GM12865 (cell line): ENCODE results near the gene GPR108.

Source experiments
- DNase-seq: peaks from one replicate; pipeline ENCODE4 v3.0.0; 2010; ENCODE audit warnings: low read depth
- H3K4me3 ChIP-seq: 2 replicates; pipeline ENCODE4 v1.5.1; 2011; ENCODE audit warnings: mild to moderate bottlenecking, low read depth, low read length, control low read depth
- CTCF ChIP-seq: IDR thresholded peaks from 2 replicates; pipeline ENCODE4 v1.5.1; 2011; ENCODE audit warnings: low read length, control low read depth, low read depth, inconsistent platforms; ENCODE audit not compliant: insufficient read depth; ENCODE audit errors: missing control alignments

Gene GPR108

GRCh38 chr19:6723108-6723618 lies 14.2 kb downstream of the GPR108 start:
- TF ChIP-seq CTCF, result no peak
- no peak for DNase-seq
- no peak overlapping the region for H3K4me3 ChIP-seq

- peak overlapping the region; percentile 29 for H3K4me3 ChIP-seq
- DNase-seq, result peak; percentile 77
Measured at GRCh38 chr19:6721773-6722172, 15.6 kb downstream of the GPR108 start.

GRCh38 chr19:6721138-6721474 lies 16.3 kb downstream of the GPR108 start:
- H3K4me3 ChIP-seq, result no peak overlapping the region; the same call in 1 of the 2 replicates
- DNase-seq, result no peak
- no peak for TF ChIP-seq CTCF

More at GRCh38 chr19:6721773-6722172, 15.6 kb downstream of the GPR108 start:
- TF ChIP-seq CTCF, result no peak

GRCh38 chr19:6720369-6721137 lies 16.8 kb downstream of the GPR108 start, which contains the start of gene C3:
Gene C3 (minus strand): TSS chr19:6720650. CDS start chr19:6720589, 61 bp downstream.
- DNase-seq, result no peak
- peak within 1 kb of the TSS; percentile 29 for H3K4me3 ChIP-seq
- no peak for TF ChIP-seq CTCF

DNA sequence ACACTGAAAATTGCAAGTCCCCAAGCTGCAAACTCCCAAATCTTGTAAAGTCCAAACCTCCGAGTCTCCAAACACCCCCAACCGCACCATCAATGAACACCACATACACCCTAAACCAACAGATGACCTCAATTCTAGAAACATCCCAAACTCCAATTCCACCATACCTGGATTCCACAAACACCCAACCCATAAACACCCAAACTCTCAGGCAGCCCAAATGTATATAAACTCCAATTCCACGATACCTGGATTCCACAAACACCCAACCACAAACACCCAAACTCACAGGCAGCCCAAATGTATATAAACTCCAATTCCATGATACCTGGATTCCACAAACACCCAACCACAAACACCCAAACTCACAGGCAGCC lies 17.4 kb downstream of the GPR108 start:
- no peak for DNase-seq
- H3K4me3 ChIP-seq, result no peak overlapping the region
- no peak for TF ChIP-seq CTCF

DNA sequence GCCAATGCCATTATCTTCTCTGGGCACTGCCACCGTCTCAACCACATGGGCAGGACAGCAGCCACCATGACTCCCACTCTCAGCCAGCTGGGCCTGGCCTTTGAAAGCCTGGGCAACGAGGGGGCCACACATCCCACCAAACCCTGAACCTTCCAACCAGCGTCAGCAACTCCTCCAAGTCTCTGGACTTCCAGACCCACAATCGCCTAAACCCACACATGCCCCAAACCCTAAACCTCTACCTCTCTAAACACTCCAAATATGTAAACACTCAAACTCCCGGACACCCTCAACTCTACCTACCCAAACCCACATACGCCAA lies 17.9 kb downstream of the GPR108 start:
- H3K4me3 ChIP-seq, result no peak overlapping the region
- TF ChIP-seq CTCF, result no peak

More for the DNA sequence above, 17.9 kb downstream of the GPR108 start:
- DNase-seq, result no peak
